ENCODE results near the gene HPS4. TPM values are rescaled to one million over a fixed set of nuclear protein-coding genes. Genes with fewer than 3 reads are reported as not detected.

The HPS4 gene
- total RNA-seq, 1 experiment from 2014 or later: 26.2 TPM

DNA sequence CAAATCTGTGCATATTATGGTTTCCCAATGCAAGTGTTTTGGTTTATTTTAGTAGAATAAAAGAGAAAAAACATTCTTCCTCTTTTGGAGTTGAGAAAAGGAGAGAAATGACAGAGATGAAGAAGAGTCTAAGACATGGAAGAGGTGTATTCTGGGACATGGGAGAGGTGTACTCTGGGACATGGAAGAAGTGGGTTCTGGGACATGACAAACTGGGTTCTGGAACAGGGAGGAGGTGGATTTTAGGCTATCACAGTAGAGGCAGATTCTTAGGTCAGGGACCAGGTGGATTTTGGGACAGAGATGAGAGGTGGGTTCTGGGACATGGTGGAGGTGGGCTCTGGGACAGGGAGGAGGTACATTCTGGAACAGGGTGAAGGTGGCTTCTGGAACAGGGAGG is 56.7 kb downstream of the HPS4 start:
- no peaks in the 10 kb centered on the region for H3K9me3 ChIP-seq (ENCODE audit: control insufficient read depth, insufficient read depth, low read depth, low read length)
- ATAC-seq: no peak
- H3K4me3 ChIP-seq (ENCODE audit: low read depth in 2 of 2, low read length in 2 of 2): no peak overlapping the region
- no peaks in the 10 kb centered on the region for H3K4me1 ChIP-seq (ENCODE audit: control insufficient read depth, insufficient read depth, low read length)
- in situ Hi-C loops (cut with HindIII; ENCODE audit: low pct_unique_long_range_greater_than_20kb, low sequenced_read_pairs) (no loop called here), intact Hi-C loops (cut with micrococcal nuclease; ENCODE audit: unreplicated experiment) (no loop called here)
- BruUV-seq (replicated peaks): no TSS peak
- no peaks in the 10 kb centered on the region for H3K36me3 ChIP-seq (ENCODE audit: control insufficient read depth, insufficient read depth, low read length)
- ChIA-PET POLR2A (no interaction called here), CTCF (no interaction called here)
- H3K27me3 ChIP-seq (ENCODE audit: control insufficient read depth, insufficient read depth, low read length): peaks cover 8% of the 10 kb centered on the region
- DNase-seq (ENCODE audit: low read depth, low spot score): no peak
- TF ChIP-seq TCF7L2 (IDR thresholded peaks at IDR 0.05; ENCODE audit: low read depth, low read length): no peak
- TF ChIP-seq, protein P1, sequence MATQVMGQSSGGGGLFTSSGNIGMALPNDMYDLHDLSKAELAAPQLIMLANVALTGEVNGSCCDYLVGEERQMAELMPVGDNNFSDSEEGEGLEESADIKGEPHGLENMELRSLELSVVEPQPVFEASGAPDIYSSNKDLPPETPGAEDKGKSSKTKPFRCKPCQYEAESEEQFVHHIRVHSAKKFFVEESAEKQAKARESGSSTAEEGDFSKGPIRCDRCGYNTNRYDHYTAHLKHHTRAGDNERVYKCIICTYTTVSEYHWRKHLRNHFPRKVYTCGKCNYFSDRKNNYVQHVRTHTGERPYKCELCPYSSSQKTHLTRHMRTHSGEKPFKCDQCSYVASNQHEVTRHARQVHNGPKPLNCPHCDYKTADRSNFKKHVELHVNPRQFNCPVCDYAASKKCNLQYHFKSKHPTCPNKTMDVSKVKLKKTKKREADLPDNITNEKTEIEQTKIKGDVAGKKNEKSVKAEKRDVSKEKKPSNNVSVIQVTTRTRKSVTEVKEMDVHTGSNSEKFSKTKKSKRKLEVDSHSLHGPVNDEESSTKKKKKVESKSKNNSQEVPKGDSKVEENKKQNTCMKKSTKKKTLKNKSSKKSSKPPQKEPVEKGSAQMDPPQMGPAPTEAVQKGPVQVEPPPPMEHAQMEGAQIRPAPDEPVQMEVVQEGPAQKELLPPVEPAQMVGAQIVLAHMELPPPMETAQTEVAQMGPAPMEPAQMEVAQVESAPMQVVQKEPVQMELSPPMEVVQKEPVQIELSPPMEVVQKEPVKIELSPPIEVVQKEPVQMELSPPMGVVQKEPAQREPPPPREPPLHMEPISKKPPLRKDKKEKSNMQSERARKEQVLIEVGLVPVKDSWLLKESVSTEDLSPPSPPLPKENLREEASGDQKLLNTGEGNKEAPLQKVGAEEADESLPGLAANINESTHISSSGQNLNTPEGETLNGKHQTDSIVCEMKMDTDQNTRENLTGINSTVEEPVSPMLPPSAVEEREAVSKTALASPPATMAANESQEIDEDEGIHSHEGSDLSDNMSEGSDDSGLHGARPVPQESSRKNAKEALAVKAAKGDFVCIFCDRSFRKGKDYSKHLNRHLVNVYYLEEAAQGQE (IDR thresholded peaks at IDR 0.05; ENCODE audit: insufficient read depth in 1 of 2, low read depth in 2 of 2, low read length in 1 of 2): no peak
- TF ChIP-seq, protein P2, sequence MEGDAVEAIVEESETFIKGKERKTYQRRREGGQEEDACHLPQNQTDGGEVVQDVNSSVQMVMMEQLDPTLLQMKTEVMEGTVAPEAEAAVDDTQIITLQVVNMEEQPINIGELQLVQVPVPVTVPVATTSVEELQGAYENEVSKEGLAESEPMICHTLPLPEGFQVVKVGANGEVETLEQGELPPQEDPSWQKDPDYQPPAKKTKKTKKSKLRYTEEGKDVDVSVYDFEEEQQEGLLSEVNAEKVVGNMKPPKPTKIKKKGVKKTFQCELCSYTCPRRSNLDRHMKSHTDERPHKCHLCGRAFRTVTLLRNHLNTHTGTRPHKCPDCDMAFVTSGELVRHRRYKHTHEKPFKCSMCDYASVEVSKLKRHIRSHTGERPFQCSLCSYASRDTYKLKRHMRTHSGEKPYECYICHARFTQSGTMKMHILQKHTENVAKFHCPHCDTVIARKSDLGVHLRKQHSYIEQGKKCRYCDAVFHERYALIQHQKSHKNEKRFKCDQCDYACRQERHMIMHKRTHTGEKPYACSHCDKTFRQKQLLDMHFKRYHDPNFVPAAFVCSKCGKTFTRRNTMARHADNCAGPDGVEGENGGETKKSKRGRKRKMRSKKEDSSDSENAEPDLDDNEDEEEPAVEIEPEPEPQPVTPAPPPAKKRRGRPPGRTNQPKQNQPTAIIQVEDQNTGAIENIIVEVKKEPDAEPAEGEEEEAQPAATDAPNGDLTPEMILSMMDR (IDR thresholded peaks at IDR 0.05): no peak
- no peak for TF ChIP-seq SIN3A (IDR thresholded peaks at IDR 0.05; ENCODE audit: borderline replicate concordance, insufficient read depth, low read depth, low read length)
- H3K27ac ChIP-seq (ENCODE audit: low read length): no peak overlapping the region

DNA sequence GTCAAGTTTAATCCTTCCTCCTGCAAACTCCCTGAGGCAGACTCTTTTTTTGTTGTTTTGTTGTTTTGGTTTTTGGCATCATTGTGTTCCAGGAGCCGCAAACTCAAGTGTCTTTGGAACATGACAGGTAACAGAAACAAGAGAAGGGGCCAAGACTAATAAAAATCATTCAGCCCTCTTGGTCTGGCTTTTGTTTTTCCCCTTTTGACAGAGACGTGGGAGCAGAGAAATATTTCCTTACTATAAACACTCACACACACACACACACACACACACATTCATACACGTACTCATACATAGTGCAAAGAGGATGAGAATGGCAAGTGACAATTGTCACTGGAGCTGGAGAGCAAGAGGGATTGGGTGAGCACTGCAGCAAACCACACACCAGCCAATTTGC is 65.0 kb downstream of the HPS4 start:
- CTCF ChIA-PET: no interaction called here
- ATAC-seq: no peak
- BruUV-seq (replicated peaks): no TSS peak
- Histone ChIP-seq H3K36me3 (ENCODE audit: control insufficient read depth, insufficient read depth, low read length) (no peaks in the 10 kb centered on the region), H3K9me3 (ENCODE audit: control insufficient read depth, insufficient read depth, low read depth, low read length) (no peaks in the 10 kb centered on the region), H3K27me3 (ENCODE audit: control insufficient read depth, insufficient read depth, low read length) (peaks cover 2% of the 10 kb centered on the region), H3K4me3 (ENCODE audit: low read depth in 2 of 2, low read length in 2 of 2) (no peak overlapping the region), H3K27ac (ENCODE audit: low read length) (no peak overlapping the region), H3K4me1 (ENCODE audit: control insufficient read depth, insufficient read depth, low read length) (no peaks in the 10 kb centered on the region)
- TF ChIP-seq TCF7L2 (IDR thresholded peaks at IDR 0.05; ENCODE audit: low read depth, low read length) (no peak), POLR2AphosphoS5 (IDR thresholded peaks at IDR 0.05; ENCODE audit: low read depth, low read length) (no peak), SIN3A (IDR thresholded peaks at IDR 0.05; ENCODE audit: borderline replicate concordance, insufficient read depth, low read depth, low read length) (no peak)
- TF ChIP-seq, protein P1 (IDR thresholded peaks at IDR 0.05; ENCODE audit: insufficient read depth in 1 of 2, low read depth in 2 of 2, low read length in 1 of 2): no peak
- TF ChIP-seq, protein P2 (IDR thresholded peaks at IDR 0.05): no peak
- POLR2A ChIA-PET: no interaction called here
- in situ Hi-C loops (cut with HindIII; ENCODE audit: low pct_unique_long_range_greater_than_20kb, low sequenced_read_pairs): no loop called here
- intact Hi-C loops (cut with micrococcal nuclease; ENCODE audit: unreplicated experiment): no loop called here
- no peak for DNase-seq (ENCODE audit: low read depth, low spot score)

All from Panc1 (cell line).